Measurements from ENCODE around the gene NFIC. TPM values are rescaled to one million over a fixed set of nuclear protein-coding genes. Genes with fewer than 3 reads are reported as not detected.
A peak's percentile ranks its signal among the peaks of the same experiment; 100 is the strongest.
"Not testable (repeated sequence)": the region's sequence is repeated elsewhere in the genome, so short reads cannot be mapped to it uniquely, and the experiment has no call there.

NFIC gene
- total RNA-seq, 1 experiment from 2014 or later, result 85.5 TPM

DNA sequence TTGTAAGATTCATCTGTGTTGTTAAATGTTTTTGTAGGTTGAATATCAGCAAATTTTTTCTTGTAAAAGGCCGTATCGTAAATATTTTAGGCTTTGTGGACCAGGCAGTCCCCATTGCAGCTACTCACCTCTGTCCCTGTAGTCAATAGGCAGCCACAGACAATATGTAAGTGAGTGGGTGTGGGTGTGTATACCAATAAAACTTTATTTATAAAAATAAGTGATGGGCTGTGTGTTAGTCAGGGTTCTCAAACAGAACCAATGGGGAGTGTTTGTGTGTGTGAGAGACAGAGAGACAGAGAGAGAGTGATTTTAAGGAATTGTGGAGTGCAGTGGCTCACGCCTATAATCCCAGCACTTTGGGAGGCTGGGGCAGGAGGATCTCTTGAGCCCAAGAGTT, 37.6 kb upstream of the NFIC start:
- BruUV-seq (replicated peaks), result no TSS peak
- H3K27me3 Mint-ChIP-seq (ENCODE audit: insufficient read depth, unreplicated experiment), result peaks cover 13% of the 10 kb centered on the region
- ChIA-PET CTCF (interaction anchor here (0.6 to 5.5 kb wide), 6 partner anchors 36 to 1000 kb away, joined by 3 to 55 read pairs (median 4); no protein-coding TSS in a partner anchor), POLR2A (interaction anchor here (0.7 kb wide), 1 partner anchor 137 kb away, joined by 3 read pairs; no protein-coding TSS in a partner anchor)
- no peak overlapping the region for H3K4me3 Mint-ChIP-seq (ENCODE audit: unreplicated experiment)
- TF ChIP-seq, protein P1, sequence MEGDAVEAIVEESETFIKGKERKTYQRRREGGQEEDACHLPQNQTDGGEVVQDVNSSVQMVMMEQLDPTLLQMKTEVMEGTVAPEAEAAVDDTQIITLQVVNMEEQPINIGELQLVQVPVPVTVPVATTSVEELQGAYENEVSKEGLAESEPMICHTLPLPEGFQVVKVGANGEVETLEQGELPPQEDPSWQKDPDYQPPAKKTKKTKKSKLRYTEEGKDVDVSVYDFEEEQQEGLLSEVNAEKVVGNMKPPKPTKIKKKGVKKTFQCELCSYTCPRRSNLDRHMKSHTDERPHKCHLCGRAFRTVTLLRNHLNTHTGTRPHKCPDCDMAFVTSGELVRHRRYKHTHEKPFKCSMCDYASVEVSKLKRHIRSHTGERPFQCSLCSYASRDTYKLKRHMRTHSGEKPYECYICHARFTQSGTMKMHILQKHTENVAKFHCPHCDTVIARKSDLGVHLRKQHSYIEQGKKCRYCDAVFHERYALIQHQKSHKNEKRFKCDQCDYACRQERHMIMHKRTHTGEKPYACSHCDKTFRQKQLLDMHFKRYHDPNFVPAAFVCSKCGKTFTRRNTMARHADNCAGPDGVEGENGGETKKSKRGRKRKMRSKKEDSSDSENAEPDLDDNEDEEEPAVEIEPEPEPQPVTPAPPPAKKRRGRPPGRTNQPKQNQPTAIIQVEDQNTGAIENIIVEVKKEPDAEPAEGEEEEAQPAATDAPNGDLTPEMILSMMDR (IDR thresholded peaks at IDR 0.05; ENCODE audit: unreplicated experiment), result no peak
- intact Hi-C loops (cut with micrococcal nuclease), result no loop called here
- no peaks in the 10 kb centered on the region for H3K36me3 Mint-ChIP-seq (ENCODE audit: insufficient read depth, unreplicated experiment)
- peak overlapping the region; percentile 31 for H3K27ac Mint-ChIP-seq (ENCODE audit: low read depth, unreplicated experiment)
- peaks cover 8% of the 10 kb centered on the region for H3K4me1 Mint-ChIP-seq (ENCODE audit: insufficient read depth, unreplicated experiment)
- H3K9me3 Mint-ChIP-seq (ENCODE audit: unreplicated experiment), result no peaks in the 10 kb centered on the region
- DNase-seq (ENCODE audit: unreplicated experiment), result no peak

DNA sequence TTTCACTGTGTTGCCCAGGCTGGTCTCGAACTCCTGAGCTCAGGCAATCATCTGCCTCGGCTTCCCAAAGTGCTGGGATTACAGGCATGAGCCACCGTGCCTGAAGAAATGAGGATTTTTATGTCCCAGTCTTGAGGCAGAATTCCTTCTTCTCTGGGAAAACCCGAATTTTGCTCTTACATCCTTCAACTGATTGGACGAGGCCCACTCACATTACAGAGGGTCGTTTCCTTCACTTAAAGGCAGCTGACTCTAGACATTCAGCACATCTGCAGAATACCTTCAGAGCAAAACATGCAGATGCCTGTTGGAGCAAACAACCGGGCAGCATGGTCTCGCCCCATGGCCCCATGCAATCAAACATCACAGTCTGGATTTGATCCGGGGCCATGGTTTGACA, 36.3 kb upstream of the NFIC start:
- DNase-seq (ENCODE audit: unreplicated experiment), result no peak
- no peak overlapping the region for H3K27ac Mint-ChIP-seq (ENCODE audit: low read depth, unreplicated experiment)
- H3K27me3 Mint-ChIP-seq (ENCODE audit: insufficient read depth, unreplicated experiment), result peaks cover 13% of the 10 kb centered on the region
- TF ChIP-seq, protein P1 (IDR thresholded peaks at IDR 0.05; ENCODE audit: unreplicated experiment), result no peak
- intact Hi-C loops (cut with micrococcal nuclease), result no loop called here
- POLR2A ChIA-PET, result no interaction called here
- no peaks in the 10 kb centered on the region for H3K9me3 Mint-ChIP-seq (ENCODE audit: unreplicated experiment)
- H3K4me1 Mint-ChIP-seq (ENCODE audit: insufficient read depth, unreplicated experiment), result peaks cover 16% of the 10 kb centered on the region
- no peak overlapping the region for H3K4me3 Mint-ChIP-seq (ENCODE audit: unreplicated experiment)
- no TSS peak for BruUV-seq (replicated peaks)
- CTCF ChIA-PET, result interaction anchor here (0.8 to 5.5 kb wide), 5 partner anchors 9 to 155 kb away, joined by 3 to 55 read pairs (median 3); no protein-coding TSS in a partner anchor
- no peaks in the 10 kb centered on the region for H3K36me3 Mint-ChIP-seq (ENCODE audit: insufficient read depth, unreplicated experiment)

DNA sequence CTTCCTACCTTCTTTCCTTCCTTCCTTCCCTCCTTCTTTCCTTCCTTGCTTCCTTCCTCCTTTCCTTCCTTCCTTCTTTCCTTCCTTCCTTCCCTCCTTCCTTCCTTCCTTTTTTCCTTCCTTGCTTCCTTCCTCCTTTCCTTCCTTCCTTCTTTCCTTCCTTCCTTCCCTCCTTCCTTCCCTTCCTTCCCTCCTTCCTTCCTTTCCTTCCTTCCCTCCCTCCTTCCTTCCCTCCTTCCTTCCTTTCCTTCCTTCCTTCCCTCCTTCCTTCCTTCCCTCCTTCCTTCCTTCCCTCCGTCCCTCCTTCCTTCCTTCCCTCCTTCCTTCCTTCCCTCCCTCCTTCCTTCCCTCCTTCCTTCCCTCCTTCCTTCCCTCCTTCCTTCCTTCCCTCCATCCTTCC, 34.2 kb upstream of the NFIC start:
- H3K4me3 Mint-ChIP-seq (ENCODE audit: unreplicated experiment); DNase-seq (ENCODE audit: unreplicated experiment); H3K27ac Mint-ChIP-seq (ENCODE audit: low read depth, unreplicated experiment); POLR2A ChIA-PET; H3K9me3 Mint-ChIP-seq (ENCODE audit: unreplicated experiment); intact Hi-C loops (cut with micrococcal nuclease); BruUV-seq (replicated peaks); CTCF ChIA-PET; H3K36me3 Mint-ChIP-seq (ENCODE audit: insufficient read depth, unreplicated experiment): not testable (repeated sequence)
- H3K4me1 Mint-ChIP-seq (ENCODE audit: insufficient read depth, unreplicated experiment), result peaks cover 36% of the 10 kb centered on the region
- H3K27me3 Mint-ChIP-seq (ENCODE audit: insufficient read depth, unreplicated experiment), result peaks cover 13% of the 10 kb centered on the region

DNA sequence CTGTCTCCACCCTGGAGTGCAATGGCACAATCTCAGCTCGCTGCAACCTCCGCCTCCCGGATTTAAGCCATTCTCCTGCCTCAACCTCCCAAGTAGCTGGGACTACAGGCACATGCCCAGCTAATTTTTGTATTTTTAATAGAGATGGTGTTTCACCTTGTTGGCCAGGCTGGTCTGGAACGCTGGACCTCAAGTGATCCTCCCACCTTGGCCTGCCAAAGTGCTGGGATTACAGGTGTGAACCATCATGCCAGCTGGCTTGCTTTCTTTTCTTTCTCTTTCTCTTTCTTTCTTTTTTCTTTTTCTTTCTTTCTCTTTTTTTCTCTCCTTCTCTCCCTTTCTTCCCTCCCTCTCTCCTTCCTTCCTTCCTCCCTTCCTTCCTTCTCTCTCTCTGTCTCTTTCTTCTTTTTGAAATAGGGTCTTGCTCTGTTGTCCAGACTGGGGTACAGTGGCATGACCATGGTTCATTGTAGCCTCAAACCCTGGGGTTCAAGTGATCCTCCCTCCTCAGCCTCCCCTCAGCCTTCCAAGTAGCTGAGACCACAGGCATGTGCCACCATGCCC, 33.3 kb upstream of the NFIC start:
- CTCF ChIA-PET, result interaction anchor here (1.3 kb wide), 1 partner anchor 96 kb away, joined by 3 read pairs; no protein-coding TSS in a partner anchor
- TF ChIP-seq, protein P1 (IDR thresholded peaks at IDR 0.05; ENCODE audit: unreplicated experiment), result no peak
- Mint-ChIP-seq H3K36me3 (ENCODE audit: insufficient read depth, unreplicated experiment) (no peaks in the 10 kb centered on the region), H3K27me3 (ENCODE audit: insufficient read depth, unreplicated experiment) (peaks cover 13% of the 10 kb centered on the region), H3K27ac (ENCODE audit: low read depth, unreplicated experiment) (no peak overlapping the region), H3K4me1 (ENCODE audit: insufficient read depth, unreplicated experiment) (peaks cover 43% of the 10 kb centered on the region), H3K9me3 (ENCODE audit: unreplicated experiment) (no peaks in the 10 kb centered on the region), H3K4me3 (ENCODE audit: unreplicated experiment) (no peak overlapping the region)
- DNase-seq (ENCODE audit: unreplicated experiment), result no peak
- intact Hi-C loops (cut with micrococcal nuclease), result no loop called here
- POLR2A ChIA-PET, result no interaction called here
- no TSS peak for BruUV-seq (replicated peaks)

All from MCF 10A (cell line).